Measurements from ENCODE around the gene IFI27L1.

IFI27L1 gene

DNA sequence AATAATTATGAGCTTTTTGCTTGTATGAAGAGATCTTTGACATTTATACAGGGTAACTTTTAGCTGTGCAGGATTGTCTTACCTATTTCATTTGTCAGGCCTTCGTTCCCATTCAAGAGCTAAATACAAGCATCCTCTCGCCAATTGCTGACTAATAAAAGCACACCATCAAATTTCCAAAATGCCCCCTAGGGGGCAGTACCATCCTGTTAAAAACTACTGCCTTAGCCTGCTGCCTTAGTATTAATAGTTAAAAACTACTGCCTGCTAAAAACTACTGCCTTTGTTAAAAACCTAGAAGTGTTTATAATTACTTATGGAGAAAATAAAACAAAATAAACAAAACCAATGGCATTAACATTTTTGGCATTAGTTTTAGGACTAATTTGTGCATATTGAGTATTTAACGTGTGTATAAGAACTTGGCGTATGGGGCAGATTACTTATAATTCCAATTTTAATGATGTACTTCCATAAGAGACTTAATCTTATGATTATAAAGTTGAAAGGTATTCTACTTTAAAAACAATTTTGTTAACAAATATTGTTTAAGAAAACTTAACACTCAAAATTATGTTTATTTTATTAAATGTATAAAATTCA is 51.3 kb downstream of the IFI27L1 start:
- DNase-seq (ENCODE audit: low read depth): peak; percentile 60

- no peak for DNase-seq (ENCODE audit: low read depth)
These were observed 54.4 kb downstream of the IFI27L1 start for GRCh38 chr14:94135476-94135875.

GRCh38 chr14:94136575-94137331 is 55.6 kb downstream of the IFI27L1 start:
- DNase-seq (ENCODE audit: low read depth): peak; percentile 76

GRCh38 chr14:94138251-94138650 is 57.1 kb downstream of the IFI27L1 start:
- no peak for DNase-seq (ENCODE audit: low read depth)

DNA sequence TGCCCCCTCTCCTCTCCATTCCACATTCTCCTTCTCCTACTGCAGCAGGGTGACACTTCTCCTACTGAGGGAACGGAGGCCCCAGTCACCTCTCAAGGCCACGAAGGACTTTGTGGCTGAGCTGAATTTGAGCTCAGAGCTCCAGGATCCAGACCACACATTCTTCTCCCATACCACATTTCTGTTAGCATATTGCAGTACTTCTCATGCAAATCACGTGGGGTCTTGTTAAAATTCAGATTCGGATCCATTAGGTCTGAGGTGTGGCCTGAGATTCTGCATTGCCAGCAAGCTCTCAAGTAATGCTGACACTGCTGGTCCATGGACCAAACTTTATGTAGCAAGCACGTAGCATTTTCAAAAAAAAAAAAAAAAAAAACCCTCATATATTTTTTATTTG is 57.9 kb downstream of the IFI27L1 start:
- DNase-seq (ENCODE audit: low read depth): no peak

DNA sequence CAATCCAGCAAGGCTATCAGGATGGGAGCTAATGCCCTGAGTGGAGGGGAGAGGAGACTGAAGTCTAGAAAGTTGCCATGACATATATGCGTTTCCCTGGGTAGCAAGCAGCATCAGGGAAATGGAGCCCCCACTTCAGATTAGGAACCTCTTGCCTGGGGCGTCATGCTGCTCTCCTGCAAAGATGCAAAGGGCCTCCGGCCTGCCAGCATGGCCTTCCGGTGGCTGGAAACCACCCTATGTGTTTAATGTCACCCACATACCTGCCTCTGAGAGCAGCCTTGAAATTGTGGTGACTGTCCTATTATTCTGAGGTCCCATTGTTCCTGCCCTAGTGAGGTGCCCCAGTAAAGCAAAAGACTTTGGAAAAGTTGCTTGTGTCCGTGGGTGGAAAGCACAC is 58.3 kb downstream of the IFI27L1 start:
- DNase-seq (ENCODE audit: low read depth): no peak

GRCh38 chr14:94142247-94142646 is 61.1 kb downstream of the IFI27L1 start:
- DNase-seq (ENCODE audit: low read depth): no peak

DNA sequence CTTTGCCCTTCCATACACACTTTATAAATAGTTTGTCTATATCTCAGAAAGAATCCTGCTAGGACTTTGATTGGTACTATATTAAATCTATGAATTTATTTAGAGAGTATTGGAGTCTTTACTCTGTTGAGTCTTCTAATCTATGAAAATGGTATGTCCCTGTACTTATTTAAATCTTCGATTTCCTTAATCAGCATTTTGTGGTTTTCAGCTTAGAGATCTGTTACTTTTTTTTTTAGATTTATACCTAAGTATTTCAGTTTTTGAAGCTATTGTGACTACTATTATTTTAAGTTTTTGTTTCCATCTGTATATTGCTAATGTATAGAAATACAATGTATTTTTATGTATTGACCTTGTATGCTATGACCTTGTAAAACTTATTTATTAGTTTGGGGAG is 61.7 kb downstream of the IFI27L1 start:
- no peak for DNase-seq (ENCODE audit: low read depth)

DNA sequence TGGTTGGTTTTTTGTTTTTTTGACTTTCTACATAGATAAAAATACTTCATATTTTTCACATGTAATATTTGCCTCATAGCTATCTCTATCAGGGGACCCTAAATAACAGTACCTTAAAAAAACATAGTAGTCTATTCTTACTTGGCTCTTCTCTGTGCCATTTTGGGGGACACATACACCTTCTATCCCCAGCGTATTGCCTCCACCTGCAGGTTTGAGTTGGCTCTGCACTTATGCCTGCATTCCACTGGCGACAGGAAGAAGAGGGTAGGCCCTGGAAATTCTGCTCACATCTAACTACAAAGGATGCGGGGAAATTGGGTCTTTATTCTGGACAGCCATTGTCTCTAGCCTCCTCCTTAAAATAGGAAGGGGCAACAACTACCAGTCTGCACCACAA is 62.1 kb downstream of the IFI27L1 start:
- DNase-seq (ENCODE audit: low read depth): no peak

GRCh38 chr14:94143711-94144110 is 62.6 kb downstream of the IFI27L1 start:
- DNase-seq (ENCODE audit: low read depth): no peak

GRCh38 chr14:94144765-94145164 is 63.7 kb downstream of the IFI27L1 start:
- DNase-seq (ENCODE audit: low read depth): no peak

DNA sequence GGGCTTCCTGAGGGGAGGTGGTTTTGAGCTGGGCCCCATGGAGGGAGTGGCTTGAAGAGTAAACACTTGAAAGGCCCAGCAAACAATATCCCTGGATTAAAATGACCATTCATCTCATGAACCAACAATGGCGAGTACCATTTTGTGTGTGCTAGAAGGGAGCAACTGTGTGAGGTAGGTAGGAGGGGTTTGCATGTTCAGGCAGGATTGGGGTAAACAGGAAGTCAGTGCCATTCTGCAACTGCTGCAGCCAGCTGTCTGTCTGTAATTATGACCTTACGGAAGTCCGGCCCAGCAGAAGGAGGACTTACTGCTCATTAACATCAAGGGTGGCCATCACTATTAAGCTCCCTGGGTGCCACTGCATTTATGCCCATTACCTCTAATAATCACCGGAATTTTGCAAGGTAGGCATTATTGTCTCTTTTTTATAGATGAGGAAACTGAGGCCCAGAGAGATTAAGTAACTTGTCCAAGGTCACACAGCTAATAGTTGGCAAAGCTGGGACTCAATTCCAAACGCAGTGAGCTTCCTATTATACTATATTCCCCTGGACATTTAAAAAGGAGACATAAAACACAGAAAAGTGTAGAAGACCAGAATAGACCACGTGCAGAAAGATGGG is 64.9 kb downstream of the IFI27L1 start:
- DNase-seq (ENCODE audit: low read depth): no peak

Measured in iris pigment epithelial cell (primary cell).